ENCODE measurements around the gene SARNP. TPM values are rescaled to one million over a fixed set of nuclear protein-coding genes. Genes with fewer than 3 reads are reported as not detected.

The SARNP gene
- total and polyA plus RNA-seq, 2 experiments from 2014 or later: 103 to 118 TPM

GRCh38 chr12:55737581-55738122 is 79.9 kb downstream of the SARNP start:
- 11% methylated on average over 3 of the region's 4 CpGs for WGBS (ENCODE audit: low lambda C conversion rate, missing lambda C conversion rate)

GRCh38 chr12:55736780-55737580 is 80.5 kb downstream of the SARNP start:
- WGBS (ENCODE audit: low lambda C conversion rate, missing lambda C conversion rate): 35% methylated on average over 6 of the region's 6 CpGs
- Histone ChIP-seq H3K4me1 (ENCODE audit: insufficient read depth) (peaks cover 10% of the 10 kb centered on the region), H3K4me3 (no peak overlapping the region), H3K9me2 (replicated peaks; ENCODE audit: insufficient read depth) (no peaks in the 10 kb centered on the region), H3K27ac (peak overlapping the region; percentile 82), H4K20me1 (ENCODE audit: insufficient read depth, poor library complexity, severe bottlenecking) (no peaks in the 10 kb centered on the region), H3K4me2 (peak overlapping the region; percentile 81), H3K36me3 (replicated peaks; ENCODE audit: insufficient read depth, low read depth) (no peaks in the 10 kb centered on the region), H2AFZ (no peak overlapping the region), H3K27me3 (no peaks in the 10 kb centered on the region), H3K79me2 (peaks cover 10% of the 10 kb centered on the region), H3K9me3 (ENCODE audit: low read depth) (no peaks in the 10 kb centered on the region)
- DNase-seq (ENCODE audit: low spot score): peak; percentile 88
- no peak for TF ChIP-seq EZH2 (IDR thresholded peaks at IDR 0.05; ENCODE audit: borderline replicate concordance)
- TF ChIP-seq EZH2phosphoT487 (IDR thresholded peaks at IDR 0.05; ENCODE audit: low read depth, severe bottlenecking, unreplicated experiment): no peak
- TF ChIP-seq CTCF (IDR thresholded peaks at IDR 0.05; ENCODE audit: poor library complexity): peak; percentile 82

More at GRCh38 chr12:55737581-55738122, 79.9 kb downstream of the SARNP start:
- TF ChIP-seq CTCF (IDR thresholded peaks at IDR 0.05; ENCODE audit: poor library complexity): no peak
- no peak for TF ChIP-seq EZH2 (IDR thresholded peaks at IDR 0.05; ENCODE audit: borderline replicate concordance)
- TF ChIP-seq EZH2phosphoT487 (IDR thresholded peaks at IDR 0.05; ENCODE audit: low read depth, severe bottlenecking, unreplicated experiment): no peak
- Histone ChIP-seq H4K20me1 (ENCODE audit: insufficient read depth, poor library complexity, severe bottlenecking) (no peaks in the 10 kb centered on the region), H3K9me2 (replicated peaks; ENCODE audit: insufficient read depth) (no peaks in the 10 kb centered on the region), H3K4me3 (no peak overlapping the region), H3K9me3 (ENCODE audit: low read depth) (no peaks in the 10 kb centered on the region), H3K4me2 (peak overlapping the region; percentile 81), H3K27me3 (no peaks in the 10 kb centered on the region), H3K4me1 (ENCODE audit: insufficient read depth) (peaks cover 10% of the 10 kb centered on the region), H3K27ac (peak overlapping the region; percentile 82), H2AFZ (peak overlapping the region; percentile 66), H3K79me2 (peaks cover 4% of the 10 kb centered on the region), H3K36me3 (replicated peaks; ENCODE audit: insufficient read depth, low read depth) (no peaks in the 10 kb centered on the region)
- DNase-seq (ENCODE audit: low spot score): peak; percentile 32

- H3K9me2 ChIP-seq (replicated peaks; ENCODE audit: insufficient read depth): no peaks in the 10 kb centered on the region
- no peaks in the 10 kb centered on the region for H3K27me3 ChIP-seq
- no peaks in the 10 kb centered on the region for H3K9me3 ChIP-seq (ENCODE audit: low read depth)
- DNase-seq (ENCODE audit: low spot score): no peak
- no peak overlapping the region for H2AFZ ChIP-seq
- H3K36me3 ChIP-seq (replicated peaks; ENCODE audit: insufficient read depth, low read depth): no peaks in the 10 kb centered on the region
- H3K27ac ChIP-seq: no peak overlapping the region
- TF ChIP-seq EZH2phosphoT487 (IDR thresholded peaks at IDR 0.05; ENCODE audit: low read depth, severe bottlenecking, unreplicated experiment): no peak
- no peak for TF ChIP-seq EZH2 (IDR thresholded peaks at IDR 0.05; ENCODE audit: borderline replicate concordance)
- no peak for TF ChIP-seq CTCF (IDR thresholded peaks at IDR 0.05; ENCODE audit: poor library complexity)
- peaks cover 19% of the 10 kb centered on the region for H3K79me2 ChIP-seq
- no peak overlapping the region for H3K4me3 ChIP-seq
- no peaks in the 10 kb centered on the region for H4K20me1 ChIP-seq (ENCODE audit: insufficient read depth, poor library complexity, severe bottlenecking)
- H3K4me1 ChIP-seq (ENCODE audit: insufficient read depth): peaks cover 15% of the 10 kb centered on the region
- H3K4me2 ChIP-seq: no peak overlapping the region
- 78% methylated on average over 3 of the region's 3 CpGs for WGBS (ENCODE audit: low lambda C conversion rate, missing lambda C conversion rate)
These were observed 81.4 kb downstream of the SARNP start for GRCh38 chr12:55736076-55736475.

All from hepatocyte (in vitro differentiated cells).